HG03108 (cell line): ENCODE results near the gene SOX8.

Experiments
- ATAC-seq: cut with Tn5 transposase; IDR thresholded peaks from one replicate; pipeline ENCODE4 v1.9.1; 2021; ENCODE audit warnings: moderate library complexity; ENCODE audit not compliant: unreplicated experiment

Gene SOX8

DNA sequence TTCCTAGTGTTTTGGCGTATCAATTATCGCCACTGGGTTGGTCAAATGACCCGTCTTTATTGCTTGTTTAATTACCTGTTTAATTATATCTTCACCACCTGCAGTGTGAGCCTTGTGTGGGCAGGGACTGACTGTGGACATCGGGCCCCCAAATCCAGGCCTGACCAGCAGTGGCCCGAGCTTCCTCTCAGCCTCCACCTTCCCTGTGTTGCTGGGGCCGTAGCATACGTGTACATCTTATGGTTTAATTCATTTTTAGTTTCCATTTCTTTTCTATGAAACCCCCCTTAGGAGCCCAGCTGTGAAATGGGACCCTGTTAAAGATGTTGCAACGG is 9.6 kb upstream of the SOX8 start:
- no peak for ATAC-seq

DNA sequence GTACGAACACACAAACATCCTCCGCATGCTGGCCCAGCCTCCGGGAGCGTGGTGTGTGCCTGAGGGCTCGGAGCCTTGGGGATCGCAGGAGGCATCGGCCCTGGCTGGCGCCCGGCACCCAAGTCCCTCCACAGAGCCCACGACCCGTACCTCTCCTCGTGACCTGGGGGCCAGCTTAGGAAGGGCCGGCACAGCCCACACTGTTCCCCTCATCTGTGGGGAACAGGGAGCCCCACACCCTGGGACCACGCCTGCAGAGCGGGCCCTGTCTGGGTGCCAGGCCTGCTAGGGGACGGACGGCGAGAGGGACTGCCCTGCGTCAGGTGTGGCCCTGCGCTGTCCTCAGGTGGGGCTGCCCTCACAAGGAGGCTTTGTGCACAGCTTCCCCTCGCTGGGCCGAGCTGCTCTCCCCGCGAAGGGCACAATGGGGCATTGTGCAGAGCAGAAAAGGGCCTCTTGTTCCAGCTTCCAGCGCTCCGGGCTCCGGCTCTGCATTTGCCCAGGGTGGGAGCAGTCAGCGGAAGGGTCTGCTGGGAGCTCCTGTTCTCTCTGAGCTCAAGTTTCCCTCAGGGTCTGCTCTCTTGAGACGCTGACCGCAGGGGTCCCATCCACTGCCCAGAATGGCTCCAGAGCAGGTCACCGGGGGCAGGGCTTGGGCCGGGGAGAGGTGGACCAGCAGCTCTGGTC is 9.1 kb upstream of the SOX8 start:
- no peak for ATAC-seq

- no peak for ATAC-seq
Measured at GRCh38 chr16:973366-973765, 8.2 kb upstream of the SOX8 start.

DNA sequence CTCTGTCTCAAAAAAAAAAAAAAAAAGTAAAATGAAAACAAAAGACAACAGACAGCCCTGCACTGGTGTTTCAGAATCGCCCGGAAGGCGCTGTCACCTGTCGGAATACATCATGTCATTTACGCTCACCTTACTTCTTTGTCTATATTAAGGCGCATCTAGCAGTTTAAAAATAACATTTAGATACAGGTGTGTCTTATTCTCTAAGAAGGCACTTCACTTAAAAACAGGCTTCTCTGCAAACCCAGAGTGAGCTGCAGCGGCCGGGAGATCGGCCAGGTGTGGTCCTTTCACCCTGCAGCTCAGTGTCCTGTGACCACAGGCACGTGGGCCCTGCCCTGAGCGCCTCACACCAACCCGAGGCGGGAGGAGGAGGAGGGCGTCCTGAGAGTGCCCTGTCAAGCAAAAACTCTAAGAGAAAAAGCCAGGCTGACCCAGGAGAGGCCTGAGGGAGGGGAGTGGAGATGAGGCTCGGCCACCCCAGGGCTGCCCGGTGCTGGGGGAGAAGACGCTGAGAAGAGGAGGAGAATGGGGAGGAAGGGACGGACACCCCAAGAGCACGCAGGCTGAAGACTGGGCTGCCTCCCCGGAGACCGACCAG is 7.5 kb upstream of the SOX8 start:
- ATAC-seq: no peak

DNA sequence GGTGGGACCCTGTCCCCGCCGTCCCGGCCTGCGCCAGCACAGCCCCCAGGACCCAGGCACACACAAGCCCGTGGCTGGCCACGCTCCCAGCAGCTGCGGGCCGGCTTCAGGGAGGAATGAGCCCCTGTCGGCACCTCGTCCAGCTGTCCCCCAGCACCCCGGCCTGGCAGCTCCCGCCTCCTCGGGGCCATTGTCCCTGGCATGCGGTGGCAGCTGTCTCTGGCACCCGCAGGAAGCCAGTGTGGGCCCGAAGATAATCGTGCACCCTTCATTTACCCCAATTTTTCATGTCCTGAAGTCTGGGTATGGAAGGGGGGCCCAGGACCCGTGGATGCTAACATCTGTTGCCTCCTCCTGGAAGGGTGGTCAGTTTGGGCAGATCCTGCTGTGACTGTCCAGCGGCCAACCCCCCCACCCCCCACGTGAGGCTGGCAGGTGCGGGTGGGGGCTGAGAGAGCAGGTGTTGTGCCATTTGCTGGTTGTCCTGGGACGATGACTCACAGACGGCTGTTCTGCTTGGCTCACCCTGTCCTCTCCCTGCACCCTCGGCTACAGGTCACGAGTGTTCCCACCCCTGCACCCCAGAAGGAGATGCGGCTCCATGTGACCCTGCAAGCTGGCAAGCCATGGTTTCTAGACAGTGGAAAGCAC is 6.8 kb upstream of the SOX8 start:
- no peak for ATAC-seq

- ATAC-seq: no peak
Measured at GRCh38 chr16:975291-975690, 6.3 kb upstream of the SOX8 start.

DNA sequence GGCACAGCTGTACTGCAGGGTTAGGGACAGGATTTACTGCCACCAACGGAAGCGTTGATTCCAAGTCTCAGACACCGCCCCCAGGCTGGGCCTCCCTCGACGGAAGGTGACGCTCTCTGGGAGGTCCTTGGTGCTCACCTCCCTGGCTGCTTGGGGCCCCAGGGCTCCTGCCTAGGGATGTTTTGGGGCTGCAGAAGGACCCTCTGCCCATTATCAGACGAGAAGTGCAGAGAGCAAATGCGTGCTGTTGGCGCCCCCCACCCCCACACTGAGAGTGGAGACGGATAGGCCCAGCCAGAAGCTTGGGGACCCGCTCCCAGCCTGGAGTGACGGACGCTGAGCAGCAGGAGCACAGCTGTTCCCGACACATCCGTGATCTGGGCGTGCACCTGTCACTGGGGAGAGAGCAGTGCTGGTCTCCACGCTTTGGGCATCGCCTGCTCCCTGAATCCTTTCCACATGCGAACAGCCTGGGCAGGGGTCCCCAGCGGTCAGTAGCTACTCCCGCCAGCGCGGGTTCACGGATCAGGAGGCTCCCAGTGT is 5.1 kb upstream of the SOX8 start:
- ATAC-seq: no peak

DNA sequence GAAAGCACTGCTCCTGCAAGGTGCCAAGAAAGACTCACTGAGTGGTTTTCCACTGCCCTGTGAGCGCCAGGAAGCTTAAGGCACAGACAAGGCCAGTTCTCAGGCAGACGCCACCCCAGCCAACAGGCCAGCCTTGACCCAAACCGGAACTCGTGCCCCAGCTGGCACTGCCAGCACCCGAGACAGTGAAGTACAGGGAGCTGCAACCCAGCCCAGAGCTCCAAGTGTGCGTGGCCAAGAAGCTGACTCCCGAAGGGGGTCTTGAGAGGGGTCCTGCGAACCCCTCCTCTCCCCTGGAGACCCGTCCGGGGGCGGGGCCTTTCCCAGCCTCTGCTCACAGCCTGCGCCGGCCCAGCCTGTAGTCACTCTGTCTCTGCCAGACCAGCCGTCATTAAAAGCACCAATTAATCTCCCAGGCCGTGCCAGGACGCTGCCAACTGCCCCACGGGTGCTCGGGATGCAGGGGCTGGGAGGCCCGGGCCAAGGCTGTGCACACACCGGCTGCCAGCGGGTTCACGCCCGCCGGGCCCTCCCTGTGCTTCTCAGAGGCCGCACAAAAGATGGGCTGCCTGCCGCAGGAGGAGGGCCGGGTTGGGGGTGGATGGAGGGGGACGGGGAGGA is 4.4 kb upstream of the SOX8 start:
- ATAC-seq: no peak

DNA sequence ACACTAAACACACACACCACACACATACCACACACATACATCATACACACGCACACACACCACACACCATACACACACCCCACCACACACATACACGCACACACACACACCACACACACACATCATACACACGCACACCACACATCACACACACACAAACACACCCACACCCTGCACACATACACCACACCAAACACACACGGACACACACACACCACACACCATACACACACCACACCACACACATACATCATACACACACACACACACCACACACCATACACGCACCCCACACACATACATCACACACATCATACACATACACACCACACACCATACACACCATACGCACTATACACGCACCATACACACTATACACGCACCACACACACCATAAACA is 3.7 kb upstream of the SOX8 start:
- no peak for ATAC-seq

- no peak for ATAC-seq
Measured at GRCh38 chr16:978403-978802, 3.2 kb upstream of the SOX8 start.

DNA sequence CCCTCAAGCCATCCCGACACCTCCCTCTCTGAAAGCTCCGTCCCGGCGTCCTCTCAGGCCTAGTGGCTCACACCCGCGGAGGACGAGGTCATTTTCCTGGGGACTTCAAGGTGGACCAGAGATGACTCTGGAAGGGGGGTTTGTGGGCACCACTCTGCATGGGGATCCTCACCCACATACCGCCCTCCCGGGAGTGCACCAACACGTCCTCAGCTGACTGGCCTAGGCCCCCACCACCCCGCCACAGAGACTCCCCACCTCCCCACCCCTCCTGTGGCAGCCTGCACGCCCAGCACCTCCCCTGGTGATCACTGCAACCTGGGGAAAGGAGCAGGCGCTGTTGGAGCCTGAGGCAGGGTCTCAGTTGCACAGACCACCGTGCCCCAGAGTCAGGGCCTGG is 2.4 kb upstream of the SOX8 start:
- ATAC-seq: no peak

DNA sequence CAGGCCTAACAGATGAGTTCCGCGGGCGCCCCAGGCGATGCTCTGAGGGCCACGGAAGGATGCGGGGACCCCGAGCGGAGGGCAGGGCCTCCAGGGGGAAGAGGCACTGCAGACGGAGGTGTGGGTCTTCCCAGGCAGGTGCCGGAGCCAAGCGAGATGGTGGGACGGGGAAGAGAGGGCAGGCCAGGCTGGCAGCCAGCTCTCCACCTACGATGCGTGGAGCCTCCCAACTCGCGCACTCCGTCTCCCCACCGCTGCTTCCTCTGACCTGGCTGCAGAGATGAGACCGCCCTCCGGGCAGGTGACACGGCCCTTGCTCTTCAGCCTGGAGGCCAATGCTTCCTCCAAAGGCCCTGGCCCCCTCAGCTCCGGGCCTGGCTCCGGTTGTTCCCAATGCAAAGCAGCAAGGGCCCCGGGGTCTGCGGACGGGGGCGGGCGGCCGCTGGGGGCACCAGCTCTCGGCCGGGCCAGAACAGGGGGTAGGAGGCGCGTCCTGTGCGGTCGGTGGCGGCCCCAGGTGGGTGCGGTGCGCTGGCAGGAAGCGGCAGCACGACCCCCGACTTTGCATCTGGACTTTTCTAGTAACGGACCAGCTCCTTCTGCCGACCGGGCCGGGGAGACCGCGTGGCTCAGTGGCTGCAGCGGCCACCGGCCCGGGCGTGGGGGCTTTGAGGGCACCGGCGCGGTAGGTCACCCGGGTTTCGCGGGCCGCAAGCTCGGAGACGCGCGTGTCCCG is 1.5 kb upstream of the SOX8 start:
- ATAC-seq: no peak

DNA sequence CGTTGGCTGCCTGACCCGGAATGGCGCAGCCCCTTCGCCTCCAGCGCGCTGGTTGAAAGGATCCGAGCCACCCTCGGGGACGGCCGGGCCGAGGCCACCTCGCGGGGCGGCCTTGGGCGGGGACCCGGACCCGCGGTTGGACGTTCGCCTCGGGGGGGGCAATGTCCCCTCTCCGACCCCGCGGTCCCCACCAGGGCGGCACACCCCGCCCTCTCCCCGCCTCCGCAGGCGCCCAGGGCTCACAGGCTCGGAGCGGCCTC is 1.0 kb upstream of the SOX8 start:
- ATAC-seq: no peak

- no peak for ATAC-seq
Measured at GRCh38 chr16:982145-983043, 824 bp downstream of the SOX8 start.

DNA sequence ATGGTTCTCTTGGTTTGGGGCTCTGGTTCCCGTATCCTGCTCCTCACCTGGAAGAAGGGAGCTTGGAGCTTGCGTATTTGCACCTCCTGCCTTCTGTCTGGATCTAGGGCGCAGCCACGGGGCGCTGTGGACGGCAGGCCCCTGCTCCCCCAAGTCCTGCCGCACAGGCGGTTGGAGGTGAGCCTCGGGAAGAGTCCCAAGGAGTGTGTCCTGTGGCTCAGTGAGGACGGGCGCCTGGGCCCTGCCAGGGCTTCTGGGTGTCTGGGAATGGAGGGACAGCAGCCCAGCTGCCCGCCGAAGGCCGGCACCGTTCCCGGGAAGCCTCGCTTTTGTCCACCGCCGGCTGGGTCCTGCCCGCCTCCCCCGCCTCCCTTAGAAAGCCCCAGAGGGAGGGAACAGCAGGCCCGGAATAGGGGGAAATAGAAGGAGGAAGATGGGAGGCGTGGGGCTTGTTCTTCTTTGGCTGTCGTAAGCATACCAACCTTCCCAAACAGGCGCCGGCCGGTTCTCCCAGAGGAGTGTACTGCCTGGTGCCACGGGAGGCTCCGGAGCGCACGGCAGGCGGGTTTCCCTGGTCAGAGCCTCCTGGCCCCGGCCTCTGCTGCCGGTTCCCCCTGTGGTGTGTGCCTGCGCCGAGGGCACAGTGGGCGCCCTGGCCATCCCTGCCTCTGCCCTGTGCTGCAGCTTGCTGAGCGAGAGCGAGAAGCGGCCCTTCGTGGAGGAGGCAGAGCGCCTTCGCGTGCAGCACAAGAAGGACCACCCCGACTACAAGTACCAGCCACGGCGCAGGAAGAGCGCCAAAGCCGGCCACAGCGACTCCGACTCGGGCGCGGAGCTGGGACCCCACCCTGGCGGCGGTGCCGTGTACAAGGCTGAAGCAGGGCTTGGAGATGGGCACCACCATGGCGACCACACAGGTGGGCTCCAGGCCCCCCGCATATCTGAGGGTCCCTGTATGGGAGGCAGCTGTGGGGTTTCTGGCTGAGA is 1.8 kb downstream of the SOX8 start:
- no peak for ATAC-seq

GRCh38 chr16:984121-984694 is 2.6 kb downstream of the SOX8 start:
- ATAC-seq: no peak

DNA sequence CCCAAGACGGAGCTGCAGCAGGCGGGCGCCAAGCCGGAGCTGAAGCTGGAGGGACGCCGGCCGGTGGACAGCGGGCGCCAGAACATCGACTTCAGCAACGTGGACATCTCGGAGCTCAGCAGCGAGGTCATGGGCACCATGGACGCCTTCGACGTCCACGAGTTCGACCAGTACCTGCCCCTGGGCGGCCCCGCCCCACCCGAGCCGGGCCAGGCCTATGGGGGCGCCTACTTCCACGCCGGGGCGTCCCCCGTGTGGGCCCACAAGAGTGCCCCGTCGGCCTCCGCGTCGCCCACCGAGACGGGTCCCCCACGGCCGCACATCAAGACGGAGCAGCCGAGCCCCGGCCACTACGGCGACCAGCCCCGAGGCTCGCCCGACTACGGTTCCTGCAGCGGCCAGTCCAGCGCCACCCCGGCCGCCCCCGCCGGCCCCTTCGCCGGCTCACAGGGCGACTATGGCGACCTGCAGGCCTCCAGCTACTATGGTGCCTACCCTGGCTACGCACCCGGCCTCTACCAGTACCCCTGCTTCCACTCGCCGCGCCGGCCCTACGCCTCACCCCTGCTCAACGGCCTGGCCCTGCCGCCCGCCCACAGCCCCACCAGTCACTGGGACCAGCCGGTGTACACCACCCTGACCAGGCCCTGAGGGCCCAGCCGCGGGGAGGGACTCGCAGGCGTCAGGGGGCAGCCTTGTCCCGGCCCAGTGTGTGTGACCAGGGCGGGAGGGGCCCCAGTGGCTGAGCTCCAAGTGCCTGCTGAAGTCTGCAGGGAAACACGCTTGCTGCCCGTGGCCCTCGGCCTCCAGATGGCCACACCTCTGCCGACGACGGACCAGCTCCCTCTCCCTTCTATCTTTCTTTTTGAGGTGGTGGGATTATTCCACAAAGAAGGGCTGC is 3.4 kb downstream of the SOX8 start:
- no peak for ATAC-seq
